Measurements from ENCODE around the gene FBRSL1.

DNA sequence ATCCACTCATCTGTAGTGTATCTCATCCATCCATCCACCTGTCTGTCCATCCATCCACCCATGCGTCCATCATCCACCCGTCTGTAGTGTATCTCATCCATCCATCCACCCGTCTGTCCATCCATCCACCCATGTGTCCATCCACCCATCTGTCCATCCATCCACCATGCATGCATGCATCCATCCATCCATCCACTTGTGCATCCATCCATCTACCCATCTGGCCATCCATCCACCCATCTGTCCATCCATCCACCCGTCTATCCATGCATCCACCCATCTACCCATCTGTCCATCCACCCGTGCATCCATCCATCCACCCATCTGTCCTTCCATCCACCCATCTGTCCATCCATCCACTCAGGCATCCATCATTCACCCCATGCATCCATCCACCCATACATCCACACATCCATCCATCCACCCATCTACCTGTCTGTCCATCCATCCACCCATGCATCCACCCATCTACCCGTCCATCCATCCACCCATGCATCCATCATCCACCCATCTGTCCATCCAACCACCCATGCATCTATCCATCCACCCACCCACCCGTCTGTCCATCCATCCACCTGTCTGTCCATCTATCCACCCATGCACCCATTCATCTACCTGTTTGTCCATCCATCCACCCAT lies 28.5 kb downstream of the FBRSL1 start:
- no peak for TF ChIP-seq EZH2 (IDR thresholded peaks at IDR 0.05; ENCODE audit: borderline replicate concordance, low read length)
- TF ChIP-seq, protein P1, sequence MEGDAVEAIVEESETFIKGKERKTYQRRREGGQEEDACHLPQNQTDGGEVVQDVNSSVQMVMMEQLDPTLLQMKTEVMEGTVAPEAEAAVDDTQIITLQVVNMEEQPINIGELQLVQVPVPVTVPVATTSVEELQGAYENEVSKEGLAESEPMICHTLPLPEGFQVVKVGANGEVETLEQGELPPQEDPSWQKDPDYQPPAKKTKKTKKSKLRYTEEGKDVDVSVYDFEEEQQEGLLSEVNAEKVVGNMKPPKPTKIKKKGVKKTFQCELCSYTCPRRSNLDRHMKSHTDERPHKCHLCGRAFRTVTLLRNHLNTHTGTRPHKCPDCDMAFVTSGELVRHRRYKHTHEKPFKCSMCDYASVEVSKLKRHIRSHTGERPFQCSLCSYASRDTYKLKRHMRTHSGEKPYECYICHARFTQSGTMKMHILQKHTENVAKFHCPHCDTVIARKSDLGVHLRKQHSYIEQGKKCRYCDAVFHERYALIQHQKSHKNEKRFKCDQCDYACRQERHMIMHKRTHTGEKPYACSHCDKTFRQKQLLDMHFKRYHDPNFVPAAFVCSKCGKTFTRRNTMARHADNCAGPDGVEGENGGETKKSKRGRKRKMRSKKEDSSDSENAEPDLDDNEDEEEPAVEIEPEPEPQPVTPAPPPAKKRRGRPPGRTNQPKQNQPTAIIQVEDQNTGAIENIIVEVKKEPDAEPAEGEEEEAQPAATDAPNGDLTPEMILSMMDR (conservative IDR thresholded peaks at IDR 0.05 in 1 of 2, IDR thresholded peaks at IDR 0.05 in 1 of 2; ENCODE audit: extremely low read depth in 1 of 2, insufficient read depth in 1 of 2, low read depth in 1 of 2, low read length in 2 of 2), result no peak

Measured in mammary epithelial cell (primary cell).